Retinal pigment epithelial cell (primary cell): ENCODE data around the gene HPGDS.
A peak's percentile ranks its signal among the peaks of the same experiment; 100 is the strongest.
"Not testable (repeated sequence)": the region's sequence is repeated elsewhere in the genome, so short reads cannot be mapped to it uniquely, and the experiment has no call there.

Experiments used
- DNase-seq: peaks from one replicate; pipeline ENCODE4 v3.0.0-alpha.2; 2010; ENCODE audit warnings: low read depth
- H3K4me3 ChIP-seq: 2 replicates; pipeline ENCODE4 v1.5.1; 2011; ENCODE audit warnings: mild to moderate bottlenecking, low read length, control low read depth, moderate library complexity
- CTCF ChIP-seq: conservative IDR thresholded peaks from 2 replicates; pipeline ENCODE4 v1.5.1; 2011; ENCODE audit warnings: low read depth, low read length, control low read depth, inconsistent platforms

The HPGDS gene

GRCh38 chr4:94332983-94333590 lies 9.5 kb downstream of the HPGDS start:
- H3K4me3 ChIP-seq, result no peak overlapping the region
- TF ChIP-seq CTCF, result peak; percentile 29
- no peak for DNase-seq

GRCh38 chr4:94329933-94330332 lies 12.7 kb downstream of the HPGDS start:
- no peak for DNase-seq
- H3K4me3 ChIP-seq, result no peak overlapping the region
- no peak for TF ChIP-seq CTCF

- H3K4me3 ChIP-seq, result no peak overlapping the region
- no peak for DNase-seq
- no peak for TF ChIP-seq CTCF
Observed at GRCh38 chr4:94325835-94326234, 16.8 kb downstream of the HPGDS start.

GRCh38 chr4:94319927-94320326 lies 22.7 kb downstream of the HPGDS start:
- DNase-seq, H3K4me3 ChIP-seq: not testable (repeated sequence)

DNA sequence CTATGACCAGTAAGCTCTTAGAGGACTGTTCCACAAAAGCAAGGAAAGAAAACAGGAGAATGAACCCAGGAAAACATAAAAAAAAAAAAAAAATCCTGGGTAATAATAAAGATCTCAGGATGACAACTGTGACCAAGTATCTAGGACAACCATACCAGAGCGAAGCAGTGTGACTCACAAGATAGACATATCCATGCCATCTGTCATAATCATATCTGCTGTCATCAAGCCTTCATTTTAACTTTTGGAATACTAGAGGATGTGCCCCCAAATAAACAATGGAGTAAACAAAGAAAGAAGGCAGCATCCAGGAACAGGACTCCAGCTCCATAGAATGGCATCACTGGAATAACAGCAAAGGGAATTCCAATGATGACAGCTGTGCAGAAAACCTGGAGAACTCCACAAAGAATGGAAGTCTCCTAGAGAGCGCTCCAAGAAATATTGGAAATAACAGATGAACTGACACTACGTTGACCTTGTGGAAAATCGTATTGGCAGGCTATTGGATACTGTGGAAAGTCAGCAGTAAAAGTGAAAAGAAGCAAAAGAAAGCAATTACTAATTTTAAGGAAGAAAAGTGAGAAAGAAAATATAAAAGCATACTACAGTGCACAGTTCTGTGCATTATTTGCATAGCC lies 35.3 kb downstream of the HPGDS start:
- no peak for DNase-seq
- H3K4me3 ChIP-seq, result no peak overlapping the region
- TF ChIP-seq CTCF, result no peak

GRCh38 chr4:94306713-94307112 lies 35.9 kb downstream of the HPGDS start:
- no peak for TF ChIP-seq CTCF
- DNase-seq, result no peak
- H3K4me3 ChIP-seq, result no peak overlapping the region

GRCh38 chr4:94305466-94306225 lies 37.0 kb downstream of the HPGDS start:
- TF ChIP-seq CTCF, result no peak
- no peak for DNase-seq
- H3K4me3 ChIP-seq, result no peak overlapping the region
